HepG2 (cell line): ENCODE measurements around the gene TRAP1. TPM values are rescaled to one million over a fixed set of nuclear protein-coding genes. Genes with fewer than 3 reads are reported as not detected.
A peak's percentile ranks its signal among the peaks of the same experiment; 100 is the strongest.

Source experiments
- EEA1 ChIP-seq: sonication (generic); formaldehyde crosslinking; IDR thresholded peaks from 2 replicates; pipeline ENCODE4 v1.5.1; 2020; ENCODE audit warnings: mild to moderate bottlenecking, missing genetic modification reagents, borderline replicate concordance
- KDM1A ChIP-seq: IDR thresholded peaks from 2 replicates; pipeline ENCODE4 v1.6.1; 2016; ENCODE audit warnings: missing compliant biosample characterization
- MAFK ChIP-seq, 2 experiments: IDR thresholded peaks in 1 of 2; conservative IDR thresholded peaks in 1 of 2; 2 replicates each; pipeline ENCODE4 v1.6.1; 2011; ENCODE audit warnings: improper control_type of control experiment in 2 of 2, low read length in 2 of 2
- NFE2 ChIP-seq: sonication (generic); formaldehyde crosslinking; IDR thresholded peaks from 2 replicates; pipeline ENCODE4 v1.4.0; 2020; ENCODE audit warnings: missing genetic modification reagents
- PAX8 ChIP-seq: sonication (generic); formaldehyde crosslinking; IDR thresholded peaks from 2 replicates; pipeline ENCODE4 v1.8.0; 2022; ENCODE audit warnings: mild to moderate bottlenecking, missing genetic modification reagents, borderline replicate concordance
- SAP130 ChIP-seq: IDR thresholded peaks from 2 replicates; pipeline ENCODE4 v1.6.1; 2016; ENCODE audit warnings: low read depth
- THAP11 ChIP-seq: IDR thresholded peaks from 2 replicates; pipeline ENCODE4 v1.6.1; 2016; ENCODE audit warnings: missing biosample characterization, missing genetic modification reagents
- TMF1 ChIP-seq: sonication (generic); formaldehyde crosslinking; IDR thresholded peaks from 2 replicates; pipeline ENCODE4 v1.8.1; 2022; ENCODE audit warnings: low read depth, missing genetic modification reagents
- ZNF121 ChIP-seq: sonication (generic); formaldehyde crosslinking; IDR thresholded peaks from 2 replicates; pipeline ENCODE4 v1.5.0; 2020; ENCODE audit warnings: mild to moderate bottlenecking, missing genetic modification reagents
- ZNF317 ChIP-seq: sonication (generic); formaldehyde crosslinking; IDR thresholded peaks from 2 replicates; pipeline ENCODE4 v1.5.0; 2020; ENCODE audit warnings: mild to moderate bottlenecking, missing genetic modification reagents
- ZNF333 ChIP-seq: sonication (generic); formaldehyde crosslinking; IDR thresholded peaks from 2 replicates; pipeline ENCODE4 v1.4.0; 2020; ENCODE audit warnings: mild to moderate bottlenecking, missing genetic modification reagents, borderline replicate concordance
- ZNF431 ChIP-seq: sonication (generic); formaldehyde crosslinking; IDR thresholded peaks from 2 replicates; pipeline ENCODE4 v1.9.0; 2022; ENCODE audit warnings: missing genetic modification reagents, low read depth, mild to moderate bottlenecking, borderline replicate concordance
- ZNF761 ChIP-seq: sonication (generic); formaldehyde crosslinking; conservative IDR thresholded peaks from 2 replicates; pipeline ENCODE4 v1.4.0; 2020; ENCODE audit warnings: mild to moderate bottlenecking, missing genetic modification reagents
- ZNF792 ChIP-seq: IDR thresholded peaks from 2 replicates; pipeline ENCODE4 v1.6.1; 2016
- polyA plus RNA-seq, 8 experiments: library from polyadenylated mRNA; depleted of rRNA in 3 of 8; stranded (reverse) in 7 of 8; unstranded in 1 of 8; fragments of >200 nt; fragmentation: Illumina TruSeq in 4 of 8; extraction: Trizol in 4 of 8; gene quantifications; 2 replicates each; pipeline versions ENCODE4 v1.2.1 to v1.2.3, GENCODE V29; 2011 to 2016; ENCODE audit warnings: low read depth in 4 of 8, missing spikeins in 1 of 8, mixed read lengths in 1 of 8; ENCODE audit not compliant: insufficient read depth in 1 of 8
- total RNA-seq, 5 experiments: library from RNA; depleted of rRNA; stranded (reverse); fragments of >200 nt; fragmentation: Illumina TruSeq; extraction: Trizol; gene quantifications; 2 replicates each; pipeline ENCODE4 v1.2.3, GENCODE V29; 2016; ENCODE audit warnings: low read depth in 1 of 5
- TF ChIP-seq, protein P1 (sequence below): IDR thresholded peaks from 2 replicates; pipeline ENCODE4 v1.6.1; 2012; ENCODE audit warnings: inconsistent platforms
- TF ChIP-seq, protein P2 (sequence below): IDR thresholded peaks from 2 replicates; pipeline ENCODE4 v1.4.0; 2020; ENCODE audit warnings: mild to moderate bottlenecking, missing genetic modification reagents
- TF ChIP-seq, protein P3 (sequence below): sonication (generic); formaldehyde crosslinking; IDR thresholded peaks from 2 replicates; pipeline ENCODE4 v1.4.0; 2020; ENCODE audit warnings: mild to moderate bottlenecking, low read depth, missing genetic modification reagents
- TF ChIP-seq, protein P4 (sequence below): sonication (generic); formaldehyde crosslinking; IDR thresholded peaks from 2 replicates; pipeline ENCODE4 v1.5.0; 2020; ENCODE audit warnings: mild to moderate bottlenecking, missing genetic modification reagents
- TF ChIP-seq, protein P5 (sequence below): sonication (generic); formaldehyde crosslinking; IDR thresholded peaks from 2 replicates; pipeline ENCODE4 v1.5.0; 2020; ENCODE audit warnings: mild to moderate bottlenecking, missing genetic modification reagents

TRAP1 gene
- total and polyA plus RNA-seq, 2 of the 13 experiments (the other 11 are each of a cell fraction or from before 2014, with no cell fraction given) = 127 to 240 TPM

DNA sequence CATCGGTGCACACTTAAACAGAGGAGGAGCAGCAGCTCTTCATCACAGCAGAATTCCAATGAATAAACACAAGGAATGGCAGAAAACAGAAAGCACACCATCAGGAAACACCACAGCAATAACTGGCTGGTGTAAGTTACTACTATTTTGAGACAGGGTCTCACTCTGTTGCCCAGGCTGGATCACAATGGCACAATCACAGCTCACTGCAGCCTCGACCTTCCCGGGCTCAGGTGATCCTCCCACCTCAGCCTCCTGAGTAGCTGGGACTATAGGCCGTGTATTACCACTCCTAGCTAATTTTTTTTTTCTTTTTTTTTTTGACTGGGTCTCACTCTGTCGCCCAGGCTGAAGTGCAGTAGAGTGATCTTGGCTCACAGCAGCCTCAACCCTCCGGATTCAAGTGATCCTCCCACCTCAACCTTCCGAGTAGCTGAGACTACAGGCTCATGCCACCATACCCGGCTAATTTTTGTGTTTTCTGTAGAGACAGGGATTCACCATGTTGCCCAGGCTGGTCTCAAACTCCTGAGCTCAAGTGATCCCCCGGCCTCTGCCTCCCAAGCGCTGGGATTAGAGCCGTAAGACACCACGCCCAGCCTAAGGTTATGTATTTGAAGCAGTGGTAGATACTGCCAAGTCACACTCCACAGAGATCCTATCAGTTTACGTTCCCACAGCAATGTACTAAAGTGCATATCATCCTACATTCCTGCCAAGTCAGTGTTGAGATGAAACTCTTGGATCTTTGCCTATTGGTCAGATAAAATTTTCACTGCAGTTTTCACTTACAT lies 20.7 kb downstream of the TRAP1 start (continued):
- peak; percentile 34; the same call in 1 of the 2 replicates for TF ChIP-seq SAP130 (CRISPR knock-in tag)
- TF ChIP-seq ZNF121 (CRISPR knock-in tag) = peak; percentile 97
- TF ChIP-seq, protein P1, sequence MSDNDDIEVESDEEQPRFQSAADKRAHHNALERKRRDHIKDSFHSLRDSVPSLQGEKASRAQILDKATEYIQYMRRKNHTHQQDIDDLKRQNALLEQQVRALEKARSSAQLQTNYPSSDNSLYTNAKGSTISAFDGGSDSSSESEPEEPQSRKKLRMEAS = no peak
- TF ChIP-seq, protein P2, sequence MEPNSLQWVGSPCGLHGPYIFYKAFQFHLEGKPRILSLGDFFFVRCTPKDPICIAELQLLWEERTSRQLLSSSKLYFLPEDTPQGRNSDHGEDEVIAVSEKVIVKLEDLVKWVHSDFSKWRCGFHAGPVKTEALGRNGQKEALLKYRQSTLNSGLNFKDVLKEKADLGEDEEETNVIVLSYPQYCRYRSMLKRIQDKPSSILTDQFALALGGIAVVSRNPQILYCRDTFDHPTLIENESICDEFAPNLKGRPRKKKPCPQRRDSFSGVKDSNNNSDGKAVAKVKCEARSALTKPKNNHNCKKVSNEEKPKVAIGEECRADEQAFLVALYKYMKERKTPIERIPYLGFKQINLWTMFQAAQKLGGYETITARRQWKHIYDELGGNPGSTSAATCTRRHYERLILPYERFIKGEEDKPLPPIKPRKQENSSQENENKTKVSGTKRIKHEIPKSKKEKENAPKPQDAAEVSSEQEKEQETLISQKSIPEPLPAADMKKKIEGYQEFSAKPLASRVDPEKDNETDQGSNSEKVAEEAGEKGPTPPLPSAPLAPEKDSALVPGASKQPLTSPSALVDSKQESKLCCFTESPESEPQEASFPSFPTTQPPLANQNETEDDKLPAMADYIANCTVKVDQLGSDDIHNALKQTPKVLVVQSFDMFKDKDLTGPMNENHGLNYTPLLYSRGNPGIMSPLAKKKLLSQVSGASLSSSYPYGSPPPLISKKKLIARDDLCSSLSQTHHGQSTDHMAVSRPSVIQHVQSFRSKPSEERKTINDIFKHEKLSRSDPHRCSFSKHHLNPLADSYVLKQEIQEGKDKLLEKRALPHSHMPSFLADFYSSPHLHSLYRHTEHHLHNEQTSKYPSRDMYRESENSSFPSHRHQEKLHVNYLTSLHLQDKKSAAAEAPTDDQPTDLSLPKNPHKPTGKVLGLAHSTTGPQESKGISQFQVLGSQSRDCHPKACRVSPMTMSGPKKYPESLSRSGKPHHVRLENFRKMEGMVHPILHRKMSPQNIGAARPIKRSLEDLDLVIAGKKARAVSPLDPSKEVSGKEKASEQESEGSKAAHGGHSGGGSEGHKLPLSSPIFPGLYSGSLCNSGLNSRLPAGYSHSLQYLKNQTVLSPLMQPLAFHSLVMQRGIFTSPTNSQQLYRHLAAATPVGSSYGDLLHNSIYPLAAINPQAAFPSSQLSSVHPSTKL (CRISPR knock-in tag) = peak; percentile 26; the same call in 1 of the 2 replicates
- no peak for TF ChIP-seq ZNF431
- TF ChIP-seq PAX8 = no peak
- 0 out of 2 replicates have a peak, but pooled peaks have one; percentile 10 for TF ChIP-seq TMF1 (CRISPR knock-in tag)
- TF ChIP-seq ZNF761 = 0 out of 2 replicates have a peak, but pooled peaks have one; percentile 10
- TF ChIP-seq, protein P3, sequence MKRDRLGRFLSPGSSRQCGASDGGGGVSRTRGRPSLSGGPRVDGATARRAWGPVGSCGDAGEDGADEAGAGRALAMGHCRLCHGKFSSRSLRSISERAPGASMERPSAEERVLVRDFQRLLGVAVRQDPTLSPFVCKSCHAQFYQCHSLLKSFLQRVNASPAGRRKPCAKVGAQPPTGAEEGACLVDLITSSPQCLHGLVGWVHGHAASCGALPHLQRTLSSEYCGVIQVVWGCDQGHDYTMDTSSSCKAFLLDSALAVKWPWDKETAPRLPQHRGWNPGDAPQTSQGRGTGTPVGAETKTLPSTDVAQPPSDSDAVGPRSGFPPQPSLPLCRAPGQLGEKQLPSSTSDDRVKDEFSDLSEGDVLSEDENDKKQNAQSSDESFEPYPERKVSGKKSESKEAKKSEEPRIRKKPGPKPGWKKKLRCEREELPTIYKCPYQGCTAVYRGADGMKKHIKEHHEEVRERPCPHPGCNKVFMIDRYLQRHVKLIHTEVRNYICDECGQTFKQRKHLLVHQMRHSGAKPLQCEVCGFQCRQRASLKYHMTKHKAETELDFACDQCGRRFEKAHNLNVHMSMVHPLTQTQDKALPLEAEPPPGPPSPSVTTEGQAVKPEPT (CRISPR knock-in tag) = 0 out of 2 replicates have a peak, but pooled peaks have one; percentile 60
- no peak for TF ChIP-seq EEA1 (CRISPR knock-in tag)
- peak; percentile 53 for TF ChIP-seq KDM1A (CRISPR knock-in tag)
- 0 out of 2 replicates have a peak, but pooled peaks have one; percentile 14 for TF ChIP-seq THAP11
- 0 out of 2 replicates have a peak, but pooled peaks have one; percentile 49 for TF ChIP-seq ZNF333
- TF ChIP-seq, protein P4, sequence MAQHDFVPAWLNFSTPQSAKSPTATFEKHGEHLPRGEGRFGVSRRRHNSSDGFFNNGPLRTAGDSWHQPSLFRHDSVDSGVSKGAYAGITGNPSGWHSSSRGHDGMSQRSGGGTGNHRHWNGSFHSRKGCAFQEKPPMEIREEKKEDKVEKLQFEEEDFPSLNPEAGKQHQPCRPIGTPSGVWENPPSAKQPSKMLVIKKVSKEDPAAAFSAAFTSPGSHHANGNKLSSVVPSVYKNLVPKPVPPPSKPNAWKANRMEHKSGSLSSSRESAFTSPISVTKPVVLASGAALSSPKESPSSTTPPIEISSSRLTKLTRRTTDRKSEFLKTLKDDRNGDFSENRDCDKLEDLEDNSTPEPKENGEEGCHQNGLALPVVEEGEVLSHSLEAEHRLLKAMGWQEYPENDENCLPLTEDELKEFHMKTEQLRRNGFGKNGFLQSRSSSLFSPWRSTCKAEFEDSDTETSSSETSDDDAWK (CRISPR knock-in tag) = no peak
- peak in 1 of 2 experiments; percentile 47; a peak in 1 of 4 replicates for TF ChIP-seq MAFK (conservative IDR thresholded peaks at IDR 0.05 in 1 of 2, IDR thresholded peaks at IDR 0.05 in 1 of 2; ENCODE audit: low read length in 2 of 2)
- TF ChIP-seq NFE2 (CRISPR knock-in tag) = peak; percentile 74; the same call in 1 of the 2 replicates
- TF ChIP-seq, protein P5, sequence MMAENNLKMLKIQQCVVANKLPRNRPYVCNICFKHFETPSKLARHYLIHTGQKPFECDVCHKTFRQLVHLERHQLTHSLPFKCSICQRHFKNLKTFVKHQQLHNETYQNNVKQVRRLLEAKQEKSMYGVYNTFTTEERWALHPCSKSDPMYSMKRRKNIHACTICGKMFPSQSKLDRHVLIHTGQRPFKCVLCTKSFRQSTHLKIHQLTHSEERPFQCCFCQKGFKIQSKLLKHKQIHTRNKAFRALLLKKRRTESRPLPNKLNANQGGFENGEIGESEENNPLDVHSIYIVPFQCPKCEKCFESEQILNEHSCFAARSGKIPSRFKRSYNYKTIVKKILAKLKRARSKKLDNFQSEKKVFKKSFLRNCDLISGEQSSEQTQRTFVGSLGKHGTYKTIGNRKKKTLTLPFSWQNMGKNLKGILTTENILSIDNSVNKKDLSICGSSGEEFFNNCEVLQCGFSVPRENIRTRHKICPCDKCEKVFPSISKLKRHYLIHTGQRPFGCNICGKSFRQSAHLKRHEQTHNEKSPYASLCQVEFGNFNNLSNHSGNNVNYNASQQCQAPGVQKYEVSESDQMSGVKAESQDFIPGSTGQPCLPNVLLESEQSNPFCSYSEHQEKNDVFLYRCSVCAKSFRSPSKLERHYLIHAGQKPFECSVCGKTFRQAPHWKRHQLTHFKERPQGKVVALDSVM (CRISPR knock-in tag) = peak; percentile 99
- 0 out of 2 replicates have a peak, but pooled peaks have one; percentile 31 for TF ChIP-seq ZNF792 (CRISPR knock-in tag)
- peak; percentile 39; the same call in 1 of the 2 replicates for TF ChIP-seq ZNF317 (CRISPR knock-in tag)
